ENCODE results near the gene CASZ1.

Gene CASZ1

DNA sequence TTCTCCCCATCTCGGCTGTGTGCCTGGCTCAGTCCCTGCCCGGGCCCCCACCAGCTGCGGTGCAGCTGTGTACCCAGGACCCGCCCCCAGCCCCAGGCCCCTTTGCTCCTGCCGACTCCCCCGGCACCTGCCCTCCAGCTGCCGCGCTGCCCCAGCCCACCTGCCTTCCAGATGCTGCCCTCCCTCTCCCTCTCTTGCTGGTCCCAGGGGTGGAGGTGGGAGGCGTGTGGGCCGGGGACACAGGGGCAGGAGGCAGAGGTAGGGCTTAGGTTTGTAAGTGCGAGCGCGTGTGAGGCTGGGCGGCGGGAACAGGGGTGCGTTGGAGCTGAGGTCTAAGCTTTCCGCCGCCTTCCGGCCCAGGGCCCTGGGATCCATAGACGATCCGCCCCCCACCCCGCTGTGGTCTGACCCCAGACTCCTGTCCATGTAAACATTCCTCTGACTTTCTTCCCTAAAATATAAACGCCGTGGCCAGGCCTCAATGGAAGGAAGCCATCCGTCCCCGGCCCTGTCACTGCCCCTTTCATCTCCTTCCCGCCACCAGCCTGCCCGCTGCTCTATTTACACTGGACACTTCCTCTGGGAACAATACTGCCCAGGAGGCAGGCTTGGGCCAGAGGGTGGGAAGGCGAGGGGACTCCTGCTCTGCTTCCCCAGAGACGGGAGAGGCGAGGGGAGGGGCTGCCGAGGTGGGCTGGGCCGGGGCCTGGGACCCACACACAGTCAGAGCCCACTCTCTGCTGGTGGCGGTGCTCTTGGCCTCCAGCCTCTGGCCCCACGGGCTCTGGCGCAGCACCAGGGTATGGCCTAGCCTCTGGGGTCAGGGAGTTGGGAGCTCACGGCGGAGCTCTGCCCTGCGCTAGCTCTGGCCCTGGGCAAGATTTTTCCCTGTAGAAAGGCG, 128.3 kb downstream of the CASZ1 start:
- no peak overlapping the region for H3K9ac ChIP-seq (ENCODE audit: low read depth, low read length)
- H3K36me3 ChIP-seq (ENCODE audit: insufficient read depth, low read length) = no peaks in the 10 kb centered on the region
- H3K9me3 ChIP-seq (ENCODE audit: control insufficient read depth, insufficient read depth, low read length) = no peaks in the 10 kb centered on the region
- H3K4me1 ChIP-seq (ENCODE audit: insufficient read depth, low read length) = peaks cover 4% of the 10 kb centered on the region; the same call in 1 of the 2 replicates

DNA sequence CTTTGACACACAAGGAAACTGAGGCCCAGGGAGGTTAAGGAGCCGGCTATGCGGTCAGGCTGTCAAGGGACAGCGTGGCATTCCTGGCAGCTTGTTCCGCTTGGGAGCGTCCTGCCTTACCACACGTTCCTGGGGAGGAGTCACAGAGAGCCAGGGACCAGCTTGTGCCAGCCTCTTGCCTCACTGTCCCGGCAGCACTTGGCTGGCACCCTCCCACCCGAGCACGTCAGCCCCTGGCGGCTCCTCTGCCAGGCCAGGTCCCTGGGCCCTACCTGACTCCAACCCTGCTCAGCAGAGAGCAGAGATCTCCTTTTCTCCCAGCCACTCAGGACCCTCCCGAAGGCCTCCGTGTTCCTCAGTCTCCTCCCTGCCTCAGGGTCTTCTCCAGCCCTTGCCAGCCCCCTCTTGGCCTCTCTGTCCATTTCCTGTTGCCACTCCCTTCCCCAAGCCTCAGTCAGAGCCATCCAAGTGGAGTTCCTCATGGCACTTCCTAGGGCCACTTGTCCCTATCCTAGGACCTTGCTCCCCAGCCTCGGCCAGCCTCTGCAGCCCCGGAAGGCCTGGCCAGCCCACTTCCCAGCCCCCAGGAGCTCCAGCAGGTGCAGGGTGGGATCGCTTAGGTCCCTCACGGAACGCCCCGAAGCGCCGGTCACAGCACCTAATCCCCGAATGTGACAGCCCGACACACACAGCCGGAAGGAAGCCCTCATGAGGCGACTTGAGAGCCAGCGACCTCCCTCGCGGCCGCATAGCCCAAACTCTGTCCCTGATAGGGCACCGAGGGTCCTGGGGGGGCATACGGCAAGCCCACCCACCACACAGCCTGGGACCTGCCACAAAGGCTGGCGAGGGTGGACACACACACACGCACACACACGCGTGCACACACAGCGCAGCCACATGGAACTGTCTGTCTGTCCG, 130.3 kb downstream of the CASZ1 start:
- H3K4me1 ChIP-seq (ENCODE audit: insufficient read depth, low read length) = peaks cover 4% of the 10 kb centered on the region; the same call in 1 of the 2 replicates
- no peaks in the 10 kb centered on the region for H3K36me3 ChIP-seq (ENCODE audit: insufficient read depth, low read length)
- no peak overlapping the region for H3K9ac ChIP-seq (ENCODE audit: low read depth, low read length)
- no peaks in the 10 kb centered on the region for H3K9me3 ChIP-seq (ENCODE audit: control insufficient read depth, insufficient read depth, low read length)

DNA sequence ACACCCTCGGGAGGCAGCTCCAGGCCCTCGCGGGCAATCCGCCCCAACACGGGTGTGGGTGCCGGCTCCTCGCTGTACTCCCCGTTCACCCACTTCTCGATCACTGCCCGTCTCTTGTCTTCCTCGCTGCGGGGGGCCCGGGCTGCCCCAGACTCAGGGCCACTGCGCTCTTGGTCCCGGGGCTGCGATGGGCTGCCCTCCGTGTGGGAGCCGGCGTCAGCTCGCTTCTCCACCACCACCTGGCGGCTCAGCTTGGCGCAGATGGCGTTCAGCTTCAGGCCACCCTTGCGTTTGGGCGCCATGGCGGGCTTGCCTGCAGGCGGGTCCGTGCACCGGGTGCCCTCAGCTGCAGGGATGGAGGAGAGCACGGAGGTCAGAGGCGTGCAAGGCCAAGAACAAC, 131.2 kb downstream of the CASZ1 start:
- Histone ChIP-seq H3K9me3 (ENCODE audit: control insufficient read depth, insufficient read depth, low read length) (no peaks in the 10 kb centered on the region), H3K4me1 (ENCODE audit: insufficient read depth, low read length) (peaks cover 4% of the 10 kb centered on the region; the same call in 1 of the 2 replicates), H3K36me3 (ENCODE audit: insufficient read depth, low read length) (no peaks in the 10 kb centered on the region), H3K9ac (ENCODE audit: low read depth, low read length) (no peak overlapping the region)

DNA sequence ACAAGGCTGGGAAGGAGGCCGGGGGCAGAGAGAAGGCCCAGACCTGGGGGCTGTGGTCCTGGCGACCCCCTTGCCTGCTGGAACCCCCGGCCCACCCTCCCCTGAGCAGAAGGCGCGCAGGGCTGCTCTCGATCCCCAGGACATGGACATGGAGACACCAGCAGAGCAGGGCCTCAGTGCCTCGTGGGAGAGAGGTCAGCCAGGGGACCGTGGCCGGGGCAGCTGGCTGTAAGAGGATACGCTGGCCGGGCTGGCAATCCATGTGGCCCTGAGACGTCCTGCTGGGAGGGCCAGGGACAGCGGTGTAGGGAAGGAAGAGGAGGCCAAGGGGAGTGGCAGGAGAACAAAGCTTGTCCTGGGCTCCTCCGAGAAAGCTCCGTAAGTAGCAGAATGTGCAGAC, 132.2 kb downstream of the CASZ1 start:
- Histone ChIP-seq H3K9ac (ENCODE audit: low read depth, low read length) (no peak overlapping the region), H3K36me3 (ENCODE audit: insufficient read depth, low read length) (no peaks in the 10 kb centered on the region), H3K9me3 (ENCODE audit: control insufficient read depth, insufficient read depth, low read length) (no peaks in the 10 kb centered on the region), H3K4me1 (ENCODE audit: insufficient read depth, low read length) (peaks cover 4% of the 10 kb centered on the region; the same call in 1 of the 2 replicates)

DNA sequence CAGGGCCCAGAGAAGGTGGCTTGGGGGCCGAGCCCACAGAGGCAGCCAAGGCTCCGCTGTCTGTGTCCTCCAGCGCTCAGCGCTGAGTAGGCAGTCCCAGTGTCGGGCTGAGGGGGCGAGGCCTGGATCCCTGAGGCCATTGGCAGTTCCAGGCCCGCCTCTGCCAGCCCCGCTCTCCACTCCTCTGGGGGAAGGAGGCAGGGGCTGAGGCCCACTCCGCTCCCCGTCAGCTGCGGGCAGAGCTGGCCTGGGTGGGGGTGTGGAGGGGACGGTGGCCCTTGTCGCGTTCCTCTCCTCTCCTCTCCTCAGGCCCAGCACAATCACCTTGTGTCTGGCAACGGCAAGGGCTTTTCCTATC, 132.8 kb downstream of the CASZ1 start:
- no peaks in the 10 kb centered on the region for H3K36me3 ChIP-seq (ENCODE audit: insufficient read depth, low read length)
- no peaks in the 10 kb centered on the region for H3K9me3 ChIP-seq (ENCODE audit: control insufficient read depth, insufficient read depth, low read length)
- peaks cover 4% of the 10 kb centered on the region; the same call in 1 of the 2 replicates for H3K4me1 ChIP-seq (ENCODE audit: insufficient read depth, low read length)
- no peak overlapping the region for H3K9ac ChIP-seq (ENCODE audit: low read depth, low read length)

DNA sequence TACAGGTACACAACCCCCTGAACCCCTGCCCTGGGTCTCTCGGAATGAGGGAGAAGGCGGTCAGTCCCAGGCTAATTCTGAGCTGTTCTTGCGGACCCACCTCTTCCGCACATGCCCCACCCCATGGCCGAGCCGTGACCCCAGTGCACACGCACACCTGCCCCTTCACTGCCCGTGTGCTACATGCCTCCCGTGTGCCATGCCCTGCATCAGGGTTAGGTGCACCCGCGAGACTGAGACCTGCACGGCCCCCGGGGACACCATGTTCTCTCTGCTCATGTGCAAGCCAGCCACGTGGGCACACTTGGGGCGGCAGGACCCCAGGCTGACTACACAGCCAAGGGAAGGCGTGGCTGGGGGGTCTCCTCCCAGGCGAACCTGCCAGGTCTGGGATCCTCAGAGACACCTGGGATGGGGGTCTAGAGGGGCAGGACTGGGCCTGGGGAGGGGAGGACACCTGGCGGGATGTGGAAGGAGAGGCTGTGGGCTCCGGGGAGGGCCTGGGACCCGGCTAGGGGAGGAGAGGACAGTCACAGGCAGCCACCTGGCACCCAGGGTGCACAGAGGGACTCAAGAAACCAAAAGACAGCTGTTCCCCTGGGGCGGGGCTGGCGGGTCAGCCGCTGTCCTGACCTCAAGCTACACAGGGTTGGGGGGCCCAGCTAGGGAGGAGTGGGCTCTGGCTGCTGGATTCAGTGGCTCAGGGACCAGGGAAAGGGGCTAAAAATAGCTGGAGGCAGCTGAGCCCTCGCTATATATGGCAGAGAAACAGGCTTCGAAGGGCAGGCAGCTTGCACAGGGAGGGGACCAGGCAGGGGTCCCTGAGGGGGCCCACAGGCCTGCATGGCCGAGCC, 133.4 kb downstream of the CASZ1 start:
- Histone ChIP-seq H3K9ac (ENCODE audit: low read depth, low read length) (no peak overlapping the region), H3K36me3 (ENCODE audit: insufficient read depth, low read length) (no peaks in the 10 kb centered on the region), H3K4me1 (ENCODE audit: insufficient read depth, low read length) (peaks cover 4% of the 10 kb centered on the region; the same call in 1 of the 2 replicates), H3K9me3 (ENCODE audit: control insufficient read depth, insufficient read depth, low read length) (no peaks in the 10 kb centered on the region)

DNA sequence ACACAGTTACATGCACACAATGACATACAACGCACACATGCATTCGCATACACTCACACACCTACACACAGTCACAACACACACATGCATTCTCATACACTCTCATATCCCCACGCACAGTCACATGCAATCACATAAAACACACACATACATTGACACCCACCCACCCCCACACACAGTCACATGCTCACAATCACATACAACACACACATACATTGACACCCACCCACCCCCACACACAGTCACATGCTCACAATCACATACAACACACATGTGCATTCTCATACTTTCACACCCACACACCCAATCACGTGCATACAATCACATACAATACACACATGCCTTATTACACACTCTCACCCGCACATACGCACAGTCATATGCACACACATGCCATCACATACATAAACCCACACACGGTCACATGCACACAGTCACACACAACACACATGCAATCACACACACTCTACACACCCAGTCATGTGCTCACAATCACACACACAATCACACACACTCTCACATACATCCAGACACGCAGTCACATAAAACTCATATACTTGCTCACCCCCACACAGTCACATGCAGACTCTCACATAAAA, 134.3 kb downstream of the CASZ1 start:
- Histone ChIP-seq H3K9me3 (ENCODE audit: control insufficient read depth, insufficient read depth, low read length) (no peaks in the 10 kb centered on the region), H3K4me1 (ENCODE audit: insufficient read depth, low read length) (peaks cover 4% of the 10 kb centered on the region; the same call in 1 of the 2 replicates), H3K36me3 (ENCODE audit: insufficient read depth, low read length) (no peaks in the 10 kb centered on the region), H3K9ac (ENCODE audit: low read depth, low read length) (no peak overlapping the region)

DNA sequence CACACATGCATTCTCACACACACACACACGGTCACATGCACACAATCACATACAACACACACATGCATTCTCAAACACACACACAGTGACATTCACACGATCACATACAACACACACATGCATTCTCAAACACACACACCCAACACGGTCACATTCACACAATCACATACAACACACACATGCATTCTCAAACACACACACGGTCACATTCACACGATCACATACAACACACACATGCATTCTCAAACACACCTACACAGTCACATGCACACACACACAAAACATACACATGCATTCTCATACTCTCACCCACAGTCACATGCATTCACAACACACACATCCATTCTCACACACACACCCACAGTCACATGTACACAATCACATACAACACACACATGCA, 135.0 kb downstream of the CASZ1 start:
- H3K9me3 ChIP-seq (ENCODE audit: control insufficient read depth, insufficient read depth, low read length) = no peaks in the 10 kb centered on the region
- H3K9ac ChIP-seq (ENCODE audit: low read depth, low read length) = no peak overlapping the region
- no peaks in the 10 kb centered on the region for H3K36me3 ChIP-seq (ENCODE audit: insufficient read depth, low read length)
- peaks cover 4% of the 10 kb centered on the region; the same call in 1 of the 2 replicates for H3K4me1 ChIP-seq (ENCODE audit: insufficient read depth, low read length)

DNA sequence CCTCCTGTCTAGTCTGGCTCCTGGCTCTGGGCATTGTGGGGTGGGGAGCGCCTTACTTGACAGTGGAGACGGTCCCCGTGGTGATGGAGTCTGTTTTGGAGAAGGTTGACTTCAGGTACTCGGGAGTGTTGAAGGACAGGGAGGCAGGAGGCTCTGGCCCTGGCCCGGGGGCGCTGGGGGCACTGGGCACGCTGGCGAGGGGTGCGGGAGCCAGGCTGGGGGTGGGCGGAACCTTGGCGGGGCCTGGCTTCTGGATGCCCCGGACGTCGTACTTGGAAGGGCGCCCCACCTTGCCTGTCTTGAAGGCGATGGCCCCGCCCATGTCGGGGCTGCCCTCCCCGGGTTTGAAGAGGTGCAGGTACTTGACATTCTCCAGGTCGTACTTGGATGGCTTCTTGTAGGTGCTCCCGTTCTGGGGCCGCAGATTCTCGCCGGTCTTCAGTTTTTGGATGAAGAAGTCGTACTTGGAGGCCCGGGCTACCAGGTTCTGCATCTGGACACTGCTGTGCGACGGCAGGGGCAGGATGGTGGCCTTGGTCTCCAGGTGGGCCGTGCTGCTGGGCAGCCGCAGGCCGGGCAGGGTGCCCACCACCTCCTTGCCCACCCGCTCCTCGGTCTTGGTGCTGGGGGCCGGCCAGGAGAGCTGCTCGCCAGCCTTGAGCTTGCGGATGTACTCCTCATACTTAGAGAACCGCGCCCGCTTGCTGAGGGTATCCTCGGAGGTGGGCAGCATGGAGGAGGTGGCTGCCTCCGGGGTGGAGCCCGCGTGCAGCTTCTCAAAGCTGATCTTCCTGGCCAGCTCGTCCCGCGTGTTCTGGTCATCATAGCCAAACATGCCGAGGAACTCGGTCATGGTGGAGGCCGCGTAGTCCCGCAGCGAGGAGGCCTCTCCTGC, 136.6 kb downstream of the CASZ1 start:
- Histone ChIP-seq H3K4me1 (ENCODE audit: insufficient read depth, low read length) (peaks cover 4% of the 10 kb centered on the region; the same call in 1 of the 2 replicates), H3K9me3 (ENCODE audit: control insufficient read depth, insufficient read depth, low read length) (no peaks in the 10 kb centered on the region), H3K9ac (ENCODE audit: low read depth, low read length) (no peak overlapping the region), H3K36me3 (ENCODE audit: insufficient read depth, low read length) (no peaks in the 10 kb centered on the region)

DNA sequence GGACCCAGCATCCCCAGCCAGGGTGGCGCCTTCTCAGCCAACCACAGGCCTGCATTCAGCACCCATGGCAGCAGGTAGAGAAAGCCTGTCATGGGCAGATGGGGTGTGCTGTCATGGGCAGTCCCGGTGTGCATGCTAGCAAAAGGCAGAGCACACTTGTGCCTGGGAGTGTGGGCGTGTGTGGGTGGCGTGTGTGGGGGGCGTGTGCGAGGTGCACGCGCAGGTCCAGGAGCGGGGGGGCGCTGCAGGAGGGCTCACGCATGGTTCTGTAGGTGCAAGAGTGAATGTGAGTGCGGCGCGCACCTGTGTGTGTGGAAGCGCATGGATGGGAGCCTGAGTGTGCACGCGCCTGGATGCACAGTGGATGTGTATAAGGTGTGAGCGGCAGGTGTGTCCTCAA, 137.2 kb downstream of the CASZ1 start:
- Histone ChIP-seq H3K9ac (ENCODE audit: low read depth, low read length) (no peak overlapping the region), H3K9me3 (ENCODE audit: control insufficient read depth, insufficient read depth, low read length) (no peaks in the 10 kb centered on the region), H3K4me1 (ENCODE audit: insufficient read depth, low read length) (peaks cover 4% of the 10 kb centered on the region; the same call in 1 of the 2 replicates), H3K36me3 (ENCODE audit: insufficient read depth, low read length) (no peaks in the 10 kb centered on the region)

DNA sequence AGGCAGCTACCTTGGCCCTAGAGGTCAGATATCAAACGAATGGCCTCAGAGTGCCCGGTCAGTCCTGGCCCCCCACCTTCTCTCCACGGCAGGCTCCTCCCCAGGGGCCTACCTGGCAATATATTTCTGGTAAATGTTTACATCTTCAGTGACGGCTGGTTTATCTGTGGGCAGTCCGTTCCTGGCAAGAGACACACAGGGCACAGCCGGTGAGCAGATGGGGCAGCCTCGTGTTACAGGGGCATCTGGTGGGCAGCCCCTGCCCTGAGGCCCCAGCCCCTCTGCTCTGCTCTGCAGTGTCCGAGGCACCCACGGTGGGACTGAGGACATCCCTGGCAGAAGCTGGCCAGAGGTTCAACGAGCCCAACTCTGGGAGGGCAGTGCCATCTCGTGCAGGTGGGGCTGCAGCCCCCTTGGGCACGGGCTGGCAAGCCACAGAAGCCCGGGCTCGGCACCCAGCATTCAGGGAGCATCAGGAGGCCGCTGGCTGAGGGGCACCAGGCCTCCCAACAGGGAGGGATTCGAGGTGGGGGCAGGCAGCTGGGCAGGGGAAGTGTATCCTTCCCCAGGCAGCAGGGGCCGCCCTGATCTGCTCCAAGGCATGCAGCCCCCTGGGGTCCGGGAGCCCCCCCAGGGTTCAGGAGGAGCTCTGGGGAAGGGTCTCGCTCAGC, 137.9 kb downstream of the CASZ1 start:
- H3K4me1 ChIP-seq (ENCODE audit: insufficient read depth, low read length) = no peaks in the 10 kb centered on the region; the same call in 1 of the 2 replicates
- H3K9me3 ChIP-seq (ENCODE audit: control insufficient read depth, insufficient read depth, low read length) = no peaks in the 10 kb centered on the region
- no peak overlapping the region for H3K9ac ChIP-seq (ENCODE audit: low read depth, low read length)
- H3K36me3 ChIP-seq (ENCODE audit: insufficient read depth, low read length) = no peaks in the 10 kb centered on the region

DNA sequence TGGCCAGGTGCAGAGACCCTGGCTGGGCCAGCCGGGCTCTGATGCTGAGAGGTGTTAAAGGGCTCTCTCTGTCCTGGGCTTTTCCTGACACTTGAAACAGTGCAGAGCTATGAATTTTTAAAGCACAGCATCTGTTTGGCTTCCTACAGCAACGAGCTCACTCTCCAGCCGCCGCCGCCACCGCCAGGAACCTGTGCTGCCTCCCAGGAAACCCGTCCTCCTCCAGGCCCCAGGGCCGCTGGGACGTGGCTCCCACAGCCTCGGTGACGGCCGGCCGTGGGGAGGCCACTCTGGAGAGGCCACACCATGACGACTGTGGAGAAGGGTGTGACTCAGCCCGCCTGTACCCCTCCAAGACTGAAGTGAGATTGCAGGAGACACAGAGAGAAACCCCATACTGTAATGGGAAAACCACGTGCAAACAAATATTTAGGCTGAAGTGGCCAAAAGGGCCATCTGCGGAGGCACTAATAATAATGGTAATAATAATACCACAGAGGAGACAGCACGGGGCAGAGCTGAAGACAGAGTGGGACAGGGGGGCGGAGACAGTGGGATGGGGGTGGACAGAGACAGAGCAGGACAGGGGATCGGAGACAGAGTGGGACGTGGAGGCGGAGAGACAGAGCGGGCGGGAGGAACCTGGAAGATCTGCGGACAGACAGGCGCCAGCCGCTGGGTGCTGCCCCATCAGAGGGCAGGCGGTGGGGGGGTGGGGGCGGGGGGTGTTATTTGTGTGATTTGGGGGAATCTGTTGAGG, 139.2 kb downstream of the CASZ1 start:
- H3K36me3 ChIP-seq (ENCODE audit: insufficient read depth, low read length) = no peaks in the 10 kb centered on the region
- H3K9me3 ChIP-seq (ENCODE audit: control insufficient read depth, insufficient read depth, low read length) = no peaks in the 10 kb centered on the region
- no peak overlapping the region for H3K9ac ChIP-seq (ENCODE audit: low read depth, low read length)
- no peaks in the 10 kb centered on the region for H3K4me1 ChIP-seq (ENCODE audit: insufficient read depth, low read length)
